ENCODE data around the gene GPRIN3.

- TF ChIP-seq CTCF (IDR thresholded peaks at IDR 0.05) (no peak), POLR2A (IDR thresholded peaks at IDR 0.05) (no peak)
Observed at GRCh38 chr4:89275587-89275986, 32.0 kb downstream of the GPRIN3 start.
